Raji (cell line): ENCODE measurements around the gene PPP2R5C.

Experiments
- POLR2A ChIP-seq: IDR thresholded peaks from 2 replicates; pipeline ENCODE4 v1.6.1; 2011; ENCODE audit warnings: low read depth, low read length, control low read depth; ENCODE audit not compliant: insufficient read depth

The PPP2R5C gene

DNA sequence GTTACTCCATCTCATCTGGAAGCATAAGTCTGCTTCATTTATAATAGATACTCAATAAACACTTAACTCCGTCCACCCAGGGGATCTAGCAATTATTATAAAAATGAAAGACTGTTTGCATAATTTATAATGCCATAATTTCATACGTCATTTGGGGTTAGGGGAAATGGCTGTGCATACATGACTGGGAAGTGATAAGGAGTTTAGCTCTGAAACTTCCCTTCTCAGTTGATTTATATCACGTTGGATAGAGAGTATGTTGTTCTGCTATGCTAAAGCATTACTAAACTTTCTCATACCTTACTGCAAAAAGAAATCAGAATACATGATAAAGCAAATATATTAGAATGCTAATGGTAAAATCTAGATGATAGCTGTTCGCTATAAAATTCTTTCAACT, 112.5 kb downstream of the PPP2R5C start:
- no peak for TF ChIP-seq POLR2A

DNA sequence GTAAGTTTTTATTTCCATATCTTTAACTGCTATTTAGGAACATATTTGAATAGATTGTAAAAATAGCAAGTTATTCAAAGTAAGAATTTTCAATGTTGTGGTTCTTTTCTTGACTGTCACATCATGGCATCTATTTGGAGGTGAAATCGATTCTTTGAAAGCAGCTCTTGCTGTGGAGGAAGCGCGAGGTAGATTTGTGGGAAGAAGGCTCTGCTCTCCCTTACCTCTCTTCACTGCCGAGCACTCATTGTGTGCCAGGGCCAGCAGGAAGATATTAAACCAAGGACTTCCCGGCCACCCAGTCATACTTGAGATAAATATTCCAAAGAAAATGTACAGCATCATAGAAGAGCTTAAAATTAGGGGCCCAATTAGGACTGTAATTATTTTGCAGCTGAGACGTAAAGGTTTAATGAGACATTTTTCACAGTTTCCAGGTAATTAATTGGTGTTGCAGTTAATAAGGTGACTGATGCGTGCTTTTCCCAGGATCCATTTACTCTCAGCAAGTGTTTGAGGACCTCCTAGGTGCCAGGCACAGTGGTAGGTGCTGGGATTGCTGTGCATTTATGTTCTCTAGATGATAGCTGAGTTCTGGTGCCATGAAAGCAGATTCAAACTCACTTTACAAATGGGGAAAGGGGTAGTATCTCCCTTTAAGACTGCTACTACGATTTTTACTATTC, 113.7 kb downstream of the PPP2R5C start:
- TF ChIP-seq POLR2A, result no peak

DNA sequence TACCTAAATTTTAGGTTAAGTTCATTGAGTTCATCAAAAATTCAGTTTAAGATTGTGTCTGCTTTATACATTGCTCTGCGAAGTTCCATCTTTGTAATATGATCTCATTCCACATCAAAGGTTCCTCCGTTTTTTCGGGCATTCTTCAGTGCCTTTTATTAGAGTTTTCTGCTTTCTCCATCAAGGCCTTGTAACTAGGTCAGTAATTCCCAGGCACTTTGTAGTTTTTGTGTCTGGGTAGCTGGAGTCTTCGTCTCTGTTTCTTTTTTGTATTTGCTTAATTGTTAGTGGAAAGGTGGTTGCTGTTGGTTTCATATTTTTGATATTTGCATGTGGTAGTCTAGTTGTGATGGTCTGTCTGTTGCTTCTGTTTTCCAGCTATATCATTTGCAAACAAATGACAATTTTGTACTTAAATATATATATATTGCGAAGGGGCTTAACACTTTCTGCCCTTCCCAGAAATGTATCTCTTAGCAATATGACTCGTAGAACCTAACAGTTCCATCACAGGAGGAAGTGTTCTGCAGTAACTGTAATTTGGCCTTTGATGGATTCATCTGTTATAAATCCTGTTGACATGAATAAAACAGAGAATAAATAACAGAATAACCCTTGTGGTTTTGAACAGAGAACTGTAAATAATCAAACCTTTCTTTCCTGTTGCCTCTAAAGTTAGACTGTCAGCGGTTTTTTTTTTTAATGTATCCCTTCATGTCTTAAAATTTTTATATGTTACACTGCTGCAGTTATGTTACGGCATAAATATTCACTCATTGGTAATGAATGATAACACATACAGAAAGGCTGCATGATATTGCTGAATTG, 114.4 kb downstream of the PPP2R5C start:
- TF ChIP-seq POLR2A, result no peak

DNA sequence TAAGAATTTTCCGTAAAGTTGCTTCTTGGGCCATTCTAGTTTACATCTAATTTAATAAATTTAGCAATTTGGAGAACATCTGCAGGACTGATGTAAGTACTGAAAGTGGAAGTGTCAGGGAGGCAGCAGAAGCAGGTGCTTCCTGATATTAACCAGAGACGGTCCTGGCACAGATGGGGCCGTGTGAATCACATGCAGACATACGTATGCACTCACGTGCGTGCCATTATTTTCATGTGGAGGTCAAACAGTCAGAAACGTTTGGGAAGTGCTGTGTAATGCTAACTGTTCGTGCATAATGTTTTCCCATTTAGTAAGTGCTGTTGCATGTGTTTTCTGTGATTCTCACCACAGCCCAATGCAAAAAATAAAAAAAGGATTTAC, 115.0 kb downstream of the PPP2R5C start:
- peak; percentile 40; the same call in 1 of the 2 replicates for TF ChIP-seq POLR2A

GRCh38 chr14:101877766-101878165, 116.3 kb downstream of the PPP2R5C start:
- no peak for TF ChIP-seq POLR2A

DNA sequence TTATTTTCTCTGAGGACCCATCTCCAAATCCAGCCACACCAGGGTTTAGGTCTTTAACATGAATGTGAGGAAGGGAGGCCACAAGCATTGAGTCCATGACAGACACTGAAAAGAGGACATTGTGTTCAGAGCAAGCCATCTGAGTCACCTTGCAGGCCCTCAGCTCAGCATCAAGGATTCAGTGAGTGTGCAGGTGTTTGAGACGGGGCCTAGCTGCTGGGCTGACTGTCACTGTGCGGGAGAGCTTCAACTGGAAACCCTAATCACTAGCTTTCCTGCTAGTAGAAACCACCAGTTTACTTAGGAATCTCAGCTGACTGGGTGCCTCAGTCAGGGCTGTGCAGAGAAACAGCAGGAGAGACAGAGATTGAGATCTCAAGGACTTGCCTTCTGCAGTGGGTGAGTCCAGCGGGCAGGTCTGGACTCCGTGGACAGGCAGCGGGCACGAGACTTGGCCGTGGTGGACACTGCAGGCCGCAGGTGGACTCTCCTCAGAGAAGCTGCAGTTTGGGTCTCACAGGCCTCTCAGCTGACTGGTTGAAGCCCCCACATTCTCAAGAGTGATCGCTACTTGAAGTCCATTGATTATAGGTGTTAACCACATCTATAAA, 116.8 kb downstream of the PPP2R5C start:
- no peak for TF ChIP-seq POLR2A

GRCh38 chr14:101878822-101879528, 117.5 kb downstream of the PPP2R5C start:
- TF ChIP-seq POLR2A, result no peak

DNA sequence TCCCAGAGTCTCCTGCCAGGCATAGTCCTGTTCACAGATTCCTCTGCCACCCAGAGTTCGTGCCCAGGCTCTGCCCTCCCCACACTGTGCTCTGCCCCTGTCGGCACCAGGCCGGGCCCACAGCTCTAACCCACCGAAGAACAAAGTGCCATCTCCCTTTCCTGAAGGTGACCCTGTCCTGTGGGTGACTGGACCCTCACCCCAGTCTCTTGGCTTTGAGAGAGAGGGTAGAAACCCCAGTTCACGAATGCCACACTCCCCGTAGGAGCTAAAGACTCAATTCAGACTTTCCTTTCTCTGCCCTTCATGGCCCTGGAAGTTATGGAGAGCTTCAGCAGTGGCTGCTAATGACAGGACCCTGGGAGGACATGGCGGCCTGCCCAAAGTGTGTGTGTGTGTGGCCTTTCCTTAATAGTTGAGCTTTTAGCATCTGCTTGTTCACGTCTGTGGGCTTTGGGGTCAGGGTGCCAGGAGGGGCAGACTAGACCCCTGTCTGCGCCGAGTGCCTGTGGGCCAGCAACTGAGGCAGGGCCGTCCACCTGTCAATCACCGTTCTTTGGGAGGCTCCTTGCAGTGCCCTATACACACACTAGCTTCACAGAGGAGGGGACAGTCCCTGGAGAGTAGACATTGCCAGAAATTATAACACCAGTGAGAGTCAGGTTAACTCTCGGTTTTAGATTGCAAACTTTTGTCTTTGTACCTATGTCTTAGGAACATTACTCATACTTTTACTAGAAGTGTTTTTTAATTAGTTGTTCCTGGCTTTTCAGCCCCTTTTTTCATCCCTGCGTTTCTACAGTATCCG, 118.2 kb downstream of the PPP2R5C start:
- TF ChIP-seq POLR2A, result no peak

GRCh38 chr14:101881426-101881825, 119.9 kb downstream of the PPP2R5C start:
- TF ChIP-seq POLR2A, result no peak

- TF ChIP-seq POLR2A, result no peak
These were observed 120.8 kb downstream of the PPP2R5C start for GRCh38 chr14:101882141-101882935.

- no peak for TF ChIP-seq POLR2A
These were observed 122.8 kb downstream of the PPP2R5C start for GRCh38 chr14:101884089-101884933.

DNA sequence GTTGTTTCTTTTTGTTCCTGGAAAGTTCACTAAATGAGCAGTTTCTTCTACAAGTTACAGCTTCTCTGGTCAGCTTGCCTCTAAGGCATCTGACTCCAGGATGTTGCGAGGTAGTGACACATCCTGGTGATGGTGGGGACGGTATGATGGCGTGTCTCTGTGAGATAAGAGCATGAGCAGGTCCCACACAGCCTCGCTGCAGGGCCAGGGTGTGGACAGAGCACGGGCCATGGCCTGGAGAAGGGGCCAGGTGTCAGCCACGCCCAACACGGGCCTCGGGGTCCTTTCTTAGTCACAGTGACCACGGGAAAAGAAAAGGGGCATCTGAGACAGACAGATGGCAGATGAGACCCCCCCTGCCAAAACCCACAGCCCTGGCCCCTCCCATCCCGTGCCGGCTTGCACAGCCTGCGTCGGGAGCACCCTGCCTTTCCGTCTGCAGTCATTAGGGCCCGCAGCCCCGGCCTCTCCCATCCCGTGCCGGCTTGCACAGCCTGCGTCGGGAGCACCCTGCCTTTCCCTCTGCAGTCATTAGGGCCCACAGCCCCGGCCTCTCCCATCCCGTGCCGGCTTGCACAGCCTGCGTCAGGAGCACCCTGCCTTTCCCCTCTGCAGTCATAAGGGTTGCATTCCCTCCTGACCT, 123.5 kb downstream of the PPP2R5C start:
- no peak for TF ChIP-seq POLR2A
